SK-N-SH (cell line): ENCODE results near the gene CREBZF.
"Not testable (repeated sequence)": the region's sequence is repeated elsewhere in the genome, so short reads cannot be mapped to it uniquely, and the experiment has no call there.

Source experiments
- JUND ChIP-seq: IDR thresholded peaks from 2 replicates; pipeline ENCODE4 v1.4.0; 2012
- POLR2AphosphoS5 ChIP-seq: IDR thresholded peaks from 2 replicates; pipeline ENCODE4 v1.6.1; 2012; ENCODE audit warnings: low read depth, low read length
- RFX5 ChIP-seq: IDR thresholded peaks from 2 replicates; pipeline ENCODE4 v1.6.1; 2012; ENCODE audit warnings: mild to moderate bottlenecking, improper control_type of control experiment, low read length
- USF2 ChIP-seq: fragments of 150-350 bp; IDR thresholded peaks from 2 replicates; pipeline ENCODE4 v1.6.1; 2017; ENCODE audit warnings: antibody characterized with exemption, low read length, low read depth, borderline replicate concordance
- YY1 ChIP-seq: IDR thresholded peaks from 2 replicates; pipeline ENCODE4 v1.4.0; 2012; ENCODE audit warnings: low read depth, mild to moderate bottlenecking
- TF ChIP-seq, protein P1 (sequence below): fragments of 200-600 bp; sonication (generic); IDR thresholded peaks from 2 replicates; pipeline ENCODE4 v1.6.1; 2017; ENCODE audit warnings: antibody characterized with exemption, mild to moderate bottlenecking, moderate library complexity

GRCh38 chr11:85654343-85654742 is 10.6 kb downstream of the CREBZF start:
- TF ChIP-seq POLR2AphosphoS5, JUND, RFX5, USF2, YY1: not testable (repeated sequence)
- TF ChIP-seq, protein P1, sequence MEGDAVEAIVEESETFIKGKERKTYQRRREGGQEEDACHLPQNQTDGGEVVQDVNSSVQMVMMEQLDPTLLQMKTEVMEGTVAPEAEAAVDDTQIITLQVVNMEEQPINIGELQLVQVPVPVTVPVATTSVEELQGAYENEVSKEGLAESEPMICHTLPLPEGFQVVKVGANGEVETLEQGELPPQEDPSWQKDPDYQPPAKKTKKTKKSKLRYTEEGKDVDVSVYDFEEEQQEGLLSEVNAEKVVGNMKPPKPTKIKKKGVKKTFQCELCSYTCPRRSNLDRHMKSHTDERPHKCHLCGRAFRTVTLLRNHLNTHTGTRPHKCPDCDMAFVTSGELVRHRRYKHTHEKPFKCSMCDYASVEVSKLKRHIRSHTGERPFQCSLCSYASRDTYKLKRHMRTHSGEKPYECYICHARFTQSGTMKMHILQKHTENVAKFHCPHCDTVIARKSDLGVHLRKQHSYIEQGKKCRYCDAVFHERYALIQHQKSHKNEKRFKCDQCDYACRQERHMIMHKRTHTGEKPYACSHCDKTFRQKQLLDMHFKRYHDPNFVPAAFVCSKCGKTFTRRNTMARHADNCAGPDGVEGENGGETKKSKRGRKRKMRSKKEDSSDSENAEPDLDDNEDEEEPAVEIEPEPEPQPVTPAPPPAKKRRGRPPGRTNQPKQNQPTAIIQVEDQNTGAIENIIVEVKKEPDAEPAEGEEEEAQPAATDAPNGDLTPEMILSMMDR: not testable (repeated sequence)
